MM.1S (cell line): ENCODE results near the gene CNTLN.

Experiments
- DNase-seq: peaks from one replicate; pipeline ENCODE4 v3.0.0-alpha.2; 2015
- H2AFZ ChIP-seq: fragments of 300-600 bp; sonication (generic); 2 replicates; pipeline ENCODE4 v1.6.0; 2016; ENCODE audit warnings: antibody characterized with exemption, low read length
- H3F3A ChIP-seq: fragments of 300-600 bp; sonication (generic); 2 replicates; pipeline ENCODE4 v1.6.1; 2016; ENCODE audit warnings: mild to moderate bottlenecking, antibody characterized with exemption, low read length, moderate library complexity, mixed read lengths; ENCODE audit not compliant: insufficient read depth
- H3K27ac ChIP-seq: fragments of 300-600 bp; sonication (generic); 2 replicates; pipeline ENCODE4 v1.5.1; 2016; ENCODE audit warnings: mild to moderate bottlenecking, low read length
- H3K27me3 ChIP-seq: fragments of 300-600 bp; sonication (generic); replicated peaks from 2 replicates; pipeline ENCODE4 v1.6.0; 2016; ENCODE audit warnings: low read length; ENCODE audit not compliant: insufficient read depth
- H3K36me3 ChIP-seq: fragments of 300-600 bp; sonication (generic); replicated peaks from 2 replicates; pipeline ENCODE4 v1.6.1; 2016; ENCODE audit warnings: mild to moderate bottlenecking, low read length, mixed read lengths; ENCODE audit not compliant: insufficient read depth
- H3K4me1 ChIP-seq: fragments of 300-600 bp; sonication (generic); 2 replicates; pipeline ENCODE4 v1.6.1; 2016; ENCODE audit warnings: low read length, mixed read lengths
- H3K4me2 ChIP-seq: fragments of 300-600 bp; sonication (generic); 2 replicates; pipeline ENCODE4 v1.6.0; 2016; ENCODE audit warnings: low read depth, low read length
- H3K4me3 ChIP-seq: fragments of 300-600 bp; sonication (generic); 2 replicates; pipeline ENCODE4 v1.5.1; 2016; ENCODE audit warnings: low read length, mixed read lengths
- H3K79me2 ChIP-seq: fragments of 300-600 bp; sonication (generic); 2 replicates; pipeline ENCODE4 v1.6.1; 2016; ENCODE audit warnings: mixed run types, low read length, mixed read lengths
- H3K9ac ChIP-seq: fragments of 300-600 bp; sonication (generic); 2 replicates; pipeline ENCODE4 v1.6.1; 2016; ENCODE audit warnings: low read length, mixed read lengths
- H3K9me2 ChIP-seq: fragments of 300-600 bp; sonication (generic); replicated peaks from 2 replicates; pipeline ENCODE4 v1.6.1; 2016; ENCODE audit warnings: mild to moderate bottlenecking, low read length, mixed read lengths; ENCODE audit not compliant: insufficient read depth
- H3K9me3 ChIP-seq: fragments of 300-600 bp; sonication (generic); replicated peaks from 2 replicates; pipeline ENCODE4 v1.6.1; 2016; ENCODE audit warnings: mild to moderate bottlenecking, low read length, mixed read lengths; ENCODE audit not compliant: insufficient read depth
- H4K20me1 ChIP-seq: fragments of 300-600 bp; sonication (generic); 2 replicates; pipeline ENCODE4 v1.6.1; 2016; ENCODE audit warnings: mild to moderate bottlenecking, low read length, moderate library complexity, mixed read lengths; ENCODE audit not compliant: insufficient read depth
- EZH2 ChIP-seq: fragments of 300-600 bp; sonication (generic); optimal IDR thresholded peaks from 2 replicates; pipeline ENCODE3; 2017; ENCODE audit warnings: low read depth, mild to moderate bottlenecking, antibody characterized with exemption, low read length, mixed read lengths
- EZH2phosphoT487 ChIP-seq: fragments of 300-600 bp; sonication (generic); IDR thresholded peaks from 2 replicates; pipeline ENCODE4 v1.6.1; 2018; ENCODE audit warnings: antibody characterized with exemption, low read length
- TF ChIP-seq, protein P1 (sequence below): fragments of 300-600 bp; sonication (generic); IDR thresholded peaks from 2 replicates; pipeline ENCODE4 v1.5.1; 2016; ENCODE audit warnings: antibody characterized with exemption, low read length, mixed read lengths

CNTLN gene

DNA sequence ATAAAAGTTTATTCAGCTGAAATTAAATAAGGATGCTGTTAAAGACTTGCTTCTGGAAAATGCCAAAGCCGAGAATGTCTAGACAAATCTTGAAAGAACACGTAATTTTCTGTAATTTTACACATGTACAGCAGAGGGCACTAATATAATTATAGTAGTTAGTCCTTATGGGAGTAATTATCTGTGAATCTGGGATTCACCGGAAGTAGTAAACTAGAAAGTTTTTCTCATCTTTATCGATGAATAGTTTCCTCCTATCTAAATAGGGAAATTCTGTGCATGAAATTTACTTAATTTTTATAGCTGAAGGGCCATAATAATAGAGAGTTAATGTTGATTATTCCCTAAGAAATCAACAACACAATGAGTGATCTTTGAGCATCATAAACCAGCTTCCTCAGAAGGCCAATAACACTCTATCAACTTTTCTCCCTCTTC is 18.4 kb upstream of the CNTLN start:
- Histone ChIP-seq H3K36me3 (no peaks in the 10 kb centered on the region), H3K4me2 (no peak overlapping the region), H3K27ac (no peak overlapping the region), H3K9me3 (no peaks in the 10 kb centered on the region), H3K9me2 (no peaks in the 10 kb centered on the region), H4K20me1 (no peaks in the 10 kb centered on the region), H3K4me1 (no peaks in the 10 kb centered on the region), H3K79me2 (no peaks in the 10 kb centered on the region), H3K27me3 (no peaks in the 10 kb centered on the region), H3K9ac (no peak overlapping the region), H2AFZ (no peak overlapping the region), H3F3A (no peaks in the 10 kb centered on the region), H3K4me3 (no peak overlapping the region)
- peak; percentile 32 for DNase-seq
- TF ChIP-seq, protein P1, sequence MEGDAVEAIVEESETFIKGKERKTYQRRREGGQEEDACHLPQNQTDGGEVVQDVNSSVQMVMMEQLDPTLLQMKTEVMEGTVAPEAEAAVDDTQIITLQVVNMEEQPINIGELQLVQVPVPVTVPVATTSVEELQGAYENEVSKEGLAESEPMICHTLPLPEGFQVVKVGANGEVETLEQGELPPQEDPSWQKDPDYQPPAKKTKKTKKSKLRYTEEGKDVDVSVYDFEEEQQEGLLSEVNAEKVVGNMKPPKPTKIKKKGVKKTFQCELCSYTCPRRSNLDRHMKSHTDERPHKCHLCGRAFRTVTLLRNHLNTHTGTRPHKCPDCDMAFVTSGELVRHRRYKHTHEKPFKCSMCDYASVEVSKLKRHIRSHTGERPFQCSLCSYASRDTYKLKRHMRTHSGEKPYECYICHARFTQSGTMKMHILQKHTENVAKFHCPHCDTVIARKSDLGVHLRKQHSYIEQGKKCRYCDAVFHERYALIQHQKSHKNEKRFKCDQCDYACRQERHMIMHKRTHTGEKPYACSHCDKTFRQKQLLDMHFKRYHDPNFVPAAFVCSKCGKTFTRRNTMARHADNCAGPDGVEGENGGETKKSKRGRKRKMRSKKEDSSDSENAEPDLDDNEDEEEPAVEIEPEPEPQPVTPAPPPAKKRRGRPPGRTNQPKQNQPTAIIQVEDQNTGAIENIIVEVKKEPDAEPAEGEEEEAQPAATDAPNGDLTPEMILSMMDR, result peak; percentile 34
- TF ChIP-seq EZH2phosphoT487 (no peak), EZH2 (no peak)

DNA sequence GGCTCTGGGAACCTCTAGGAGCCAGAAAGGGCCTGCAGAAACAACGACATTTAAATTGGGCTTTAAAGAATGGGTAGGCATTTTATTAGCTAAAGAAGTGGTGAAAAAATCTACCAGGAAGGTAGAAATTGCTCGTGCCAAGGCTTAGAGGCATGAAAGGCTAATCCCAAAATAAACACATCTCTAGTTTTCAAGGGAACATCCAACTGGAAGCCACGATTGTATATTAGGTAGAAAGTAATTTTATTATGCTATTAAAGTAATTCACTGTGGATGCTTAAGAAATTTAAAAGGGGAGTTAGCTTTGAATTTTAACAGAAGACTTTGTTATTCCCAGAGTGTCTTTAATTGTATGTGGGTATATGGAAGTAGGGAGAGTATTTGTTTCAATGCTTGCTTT is 17.5 kb upstream of the CNTLN start:
- no peak overlapping the region for H3K27ac ChIP-seq
- no peak overlapping the region for H2AFZ ChIP-seq

DNA sequence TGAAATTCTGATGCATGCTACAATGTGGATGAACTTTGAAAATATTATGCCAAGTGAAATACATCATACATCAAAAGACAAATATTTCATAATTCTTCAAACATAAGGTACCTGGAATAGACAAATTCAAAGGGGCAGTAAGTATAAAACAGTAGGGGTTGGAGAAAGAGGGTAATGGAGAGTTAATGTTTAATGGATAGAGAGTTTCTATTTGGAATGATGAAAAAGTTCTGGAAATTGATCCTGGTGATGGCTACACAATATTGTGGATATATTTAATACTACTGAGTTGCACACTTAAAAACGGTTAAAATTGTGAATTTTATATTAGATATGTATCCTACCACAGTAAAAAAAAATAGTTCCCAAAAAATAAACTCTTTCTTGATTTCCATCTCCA is 14.6 kb upstream of the CNTLN start:
- no peak overlapping the region for H3K4me3 ChIP-seq
- H3K9ac ChIP-seq, result no peak overlapping the region
- H3K79me2 ChIP-seq, result no peaks in the 10 kb centered on the region
- H3K36me3 ChIP-seq, result no peaks in the 10 kb centered on the region
- H4K20me1 ChIP-seq, result no peaks in the 10 kb centered on the region
- H3K4me1 ChIP-seq, result no peaks in the 10 kb centered on the region
- DNase-seq, result no peak
- no peaks in the 10 kb centered on the region for H3K9me3 ChIP-seq
- no peak overlapping the region for H3K4me2 ChIP-seq
- H2AFZ ChIP-seq, result no peak overlapping the region
- no peaks in the 10 kb centered on the region for H3K27me3 ChIP-seq
- no peaks in the 10 kb centered on the region for H3K9me2 ChIP-seq
- H3F3A ChIP-seq, result no peaks in the 10 kb centered on the region
- no peak overlapping the region for H3K27ac ChIP-seq
- TF ChIP-seq, protein P1, result no peak
- TF ChIP-seq EZH2phosphoT487 (no peak), EZH2 (no peak)

More for the DNA sequence above, 17.5 kb upstream of the CNTLN start:
- no peaks in the 10 kb centered on the region for H3K9me3 ChIP-seq
- H4K20me1 ChIP-seq, result no peaks in the 10 kb centered on the region
- H3K36me3 ChIP-seq, result no peaks in the 10 kb centered on the region
- H3K27me3 ChIP-seq, result no peaks in the 10 kb centered on the region
- no peaks in the 10 kb centered on the region for H3F3A ChIP-seq
- H3K9me2 ChIP-seq, result no peaks in the 10 kb centered on the region
- no peaks in the 10 kb centered on the region for H3K4me1 ChIP-seq
- TF ChIP-seq EZH2phosphoT487 (no peak), EZH2 (no peak)
- TF ChIP-seq, protein P1, result no peak
- H3K79me2 ChIP-seq, result no peaks in the 10 kb centered on the region
- no peak for DNase-seq
- H3K9ac ChIP-seq, result no peak overlapping the region
- H3K4me3 ChIP-seq, result no peak overlapping the region
- H3K4me2 ChIP-seq, result no peak overlapping the region
